Ectodermal cell (in vitro differentiated cells): ENCODE results near the gene CTXN3.

Source experiments
- H3K27ac ChIP-seq: 2 replicates; pipeline ENCODE4 v1.7.0; 2013; ENCODE audit warnings: mild to moderate bottlenecking, low read depth, low read length; ENCODE audit not compliant: insufficient read depth, poor library complexity, severe bottlenecking
- H3K27me3 ChIP-seq: 2 replicates; pipeline ENCODE4 v1.7.0; 2013; ENCODE audit warnings: mild to moderate bottlenecking, low read length; ENCODE audit not compliant: insufficient read depth, control insufficient read depth, poor library complexity, severe bottlenecking
- H3K36me3 ChIP-seq: one replicate; pipeline ENCODE4 v1.7.0; 2013; ENCODE audit warnings: low read length; ENCODE audit not compliant: control insufficient read depth, insufficient read depth
- H3K4me1 ChIP-seq: one replicate; pipeline ENCODE4 v1.7.0; 2013; ENCODE audit warnings: low read length; ENCODE audit not compliant: control insufficient read depth, insufficient read depth
- H3K4me3 ChIP-seq: 2 replicates; pipeline ENCODE4 v1.7.0; 2013; ENCODE audit warnings: low read depth, low read length, control low read depth; ENCODE audit not compliant: insufficient read depth
- H3K9me3 ChIP-seq: 2 replicates; pipeline ENCODE4 v1.7.0; 2013; ENCODE audit warnings: mild to moderate bottlenecking, low read length, moderate library complexity; ENCODE audit not compliant: control insufficient read depth
- WGBS, 2 experiments: methylation state at CpG; one replicate each; pipeline ENCODE4 v1.1.7; 2013; ENCODE audit warnings: missing lambda C conversion rate in 2 of 2; 5-methylcytosine and 5-hydroxymethylcytosine counted together

CTXN3 gene

GRCh38 chr5:127612441-127613141 is 36.3 kb upstream of the CTXN3 start:
- Histone ChIP-seq H3K27me3 (no peaks in the 10 kb centered on the region), H3K36me3 (no peaks in the 10 kb centered on the region), H3K27ac (no peak overlapping the region), H3K4me3 (no peak overlapping the region), H3K9me3 (no peaks in the 10 kb centered on the region), H3K4me1 (peaks cover 5% of the 10 kb centered on the region)
- 95 to 96% methylated on average over 4 of the region's 4 CpGs for WGBS, 2 experiments

DNA sequence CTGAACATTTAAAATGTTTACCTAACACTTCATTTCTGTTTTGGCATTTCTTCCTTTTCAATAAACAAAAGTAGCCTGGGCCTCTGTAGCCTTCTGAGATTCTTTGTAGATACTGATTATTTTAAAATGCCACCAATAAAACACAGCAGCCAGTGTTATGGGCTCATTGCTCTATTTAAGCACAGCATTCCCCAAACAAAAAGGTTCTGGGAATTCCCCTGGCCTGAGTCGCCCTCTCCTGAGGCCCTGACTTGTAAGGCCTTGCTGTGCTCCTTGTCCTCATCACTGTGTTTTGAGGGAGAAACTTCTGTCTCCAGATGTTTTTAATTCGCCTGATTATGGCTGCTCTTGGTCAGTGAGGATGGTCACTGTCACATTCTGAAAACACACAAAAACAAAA is 33.0 kb upstream of the CTXN3 start:
- Histone ChIP-seq H3K9me3 (no peaks in the 10 kb centered on the region), H3K27me3 (no peaks in the 10 kb centered on the region), H3K4me1 (peaks cover 5% of the 10 kb centered on the region), H3K36me3 (no peaks in the 10 kb centered on the region), H3K27ac (no peak overlapping the region), H3K4me3 (no peak overlapping the region)
- 62 to 74% methylated on average over 2 of the region's 2 CpGs for WGBS, 2 experiments

DNA sequence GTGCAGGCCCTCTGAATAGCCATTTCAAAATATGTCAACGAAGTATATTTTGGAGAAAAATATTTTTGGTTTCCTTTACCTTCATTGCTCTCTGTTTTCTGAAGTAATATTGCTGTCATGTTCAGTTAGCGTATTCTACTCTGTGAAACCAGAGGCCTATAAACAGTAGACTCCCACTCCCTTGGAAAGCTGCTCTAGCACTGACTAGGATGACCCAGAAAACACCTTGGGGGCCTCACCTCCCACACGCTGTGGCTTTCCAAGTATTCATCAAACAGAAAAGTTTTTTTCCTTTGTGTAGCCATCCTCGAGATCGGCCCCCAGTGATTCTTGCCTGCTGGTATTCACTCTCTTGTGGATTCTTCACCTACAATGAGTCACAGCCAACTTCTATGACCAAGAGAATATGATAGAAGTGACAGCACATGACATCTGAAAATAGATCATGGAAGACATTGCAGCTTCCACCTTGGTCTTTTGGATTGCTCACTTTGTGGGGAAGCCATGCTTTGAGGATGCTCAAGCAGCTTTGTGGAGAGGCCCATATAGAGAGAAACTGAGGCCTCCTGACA is 28.9 kb upstream of the CTXN3 start:
- no peaks in the 10 kb centered on the region for H3K27me3 ChIP-seq
- 88 to 95% methylated on average over 5 of the region's 5 CpGs for WGBS, 2 experiments
- H3K9me3 ChIP-seq = no peaks in the 10 kb centered on the region
- H3K4me1 ChIP-seq = peaks cover 5% of the 10 kb centered on the region
- no peak overlapping the region for H3K4me3 ChIP-seq
- no peak overlapping the region for H3K27ac ChIP-seq
- H3K36me3 ChIP-seq = no peaks in the 10 kb centered on the region

DNA sequence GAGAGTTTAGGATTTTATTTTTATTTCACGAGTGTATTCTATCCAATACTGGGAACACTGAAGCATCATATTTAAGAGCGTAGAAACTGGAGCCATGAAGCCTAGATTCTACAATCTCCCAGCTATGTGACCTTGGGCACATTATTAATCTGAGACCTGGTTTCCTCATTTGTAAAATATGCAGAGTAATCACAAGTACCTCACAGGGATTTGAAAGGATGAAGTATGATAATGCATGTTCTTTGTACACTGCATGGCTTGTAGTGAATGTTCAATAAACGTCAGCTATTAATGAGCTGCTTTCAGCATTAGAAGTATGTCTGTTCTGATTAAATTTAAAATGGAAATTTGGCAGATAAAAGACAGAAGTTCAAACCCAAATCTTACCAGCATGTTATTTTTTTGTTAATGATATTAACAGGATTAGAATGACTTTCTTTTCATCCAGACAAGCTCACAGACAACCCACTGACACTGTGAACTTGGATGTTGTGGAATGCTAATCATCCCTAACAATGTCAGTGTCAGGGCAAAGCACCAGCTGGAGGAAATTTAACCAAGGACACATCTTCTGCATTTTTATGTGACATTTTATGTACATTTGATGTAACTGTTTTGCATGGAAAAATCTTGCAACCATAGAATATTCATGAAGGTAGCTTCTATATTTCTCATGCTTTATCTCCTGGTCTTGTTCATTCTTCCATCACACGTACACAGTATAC is 27.1 kb upstream of the CTXN3 start:
- H3K27ac ChIP-seq = no peak overlapping the region
- peaks cover under 1% of the 10 kb centered on the region for H3K4me1 ChIP-seq
- no peaks in the 10 kb centered on the region for H3K9me3 ChIP-seq
- H3K27me3 ChIP-seq = no peaks in the 10 kb centered on the region
- H3K36me3 ChIP-seq = no peaks in the 10 kb centered on the region
- 89 to 92% methylated on average over 3 of the region's 4 CpGs for WGBS, 2 experiments
- no peak overlapping the region for H3K4me3 ChIP-seq

DNA sequence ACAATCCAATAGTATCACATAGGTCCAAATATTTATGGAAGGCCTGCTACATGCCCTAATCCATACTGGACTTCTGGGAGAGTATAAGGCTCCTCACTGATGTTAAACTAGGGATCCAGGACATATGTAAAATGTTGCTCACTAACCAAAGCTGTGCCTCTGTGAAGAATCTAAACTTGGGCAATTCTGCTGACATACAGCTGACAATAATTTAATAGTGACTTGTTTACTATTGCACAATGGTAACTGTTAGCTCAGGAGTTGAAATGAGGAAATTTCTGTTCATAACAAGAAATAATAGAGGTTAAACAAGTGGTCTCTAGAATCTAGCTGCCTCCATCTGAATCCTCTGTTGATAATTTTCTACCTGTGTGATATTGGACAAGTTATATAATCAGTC is 14.9 kb upstream of the CTXN3 start:
- H3K4me3 ChIP-seq = no peak overlapping the region
- H3K27ac ChIP-seq = no peak overlapping the region
- no peaks in the 10 kb centered on the region for H3K9me3 ChIP-seq
- no peaks in the 10 kb centered on the region for H3K27me3 ChIP-seq
- H3K36me3 ChIP-seq = no peaks in the 10 kb centered on the region
- H3K4me1 ChIP-seq = no peaks in the 10 kb centered on the region

DNA sequence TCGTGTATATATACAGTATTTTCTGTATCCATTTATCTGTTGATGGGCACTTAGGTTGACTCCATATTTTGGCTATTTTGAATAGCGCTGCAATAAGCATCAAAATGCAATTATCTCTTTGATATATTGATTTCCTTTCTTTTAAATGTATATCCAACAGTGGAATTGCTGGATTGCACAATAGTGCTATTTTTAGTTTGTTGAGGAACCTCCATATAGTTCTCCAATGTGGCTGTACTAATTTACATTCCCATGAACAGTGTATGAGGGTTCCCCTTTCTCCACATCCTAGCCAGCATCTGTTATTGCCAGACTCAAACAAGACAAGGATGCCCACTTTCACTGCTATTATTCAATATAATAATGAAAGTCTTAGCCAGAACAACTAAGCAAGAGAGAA is 9.1 kb upstream of the CTXN3 start:
- Histone ChIP-seq H3K4me3 (no peak overlapping the region), H3K27me3 (no peaks in the 10 kb centered on the region), H3K36me3 (no peaks in the 10 kb centered on the region), H3K27ac (no peak overlapping the region), H3K9me3 (no peaks in the 10 kb centered on the region), H3K4me1 (no peaks in the 10 kb centered on the region)
- WGBS, 2 experiments = 40% methylated on average over 1 of the region's 2 CpGs; no CpG with 5 or more reads in 1 of the 2 experiments

GRCh38 chr5:127642949-127643348 is 5.9 kb upstream of the CTXN3 start:
- Histone ChIP-seq H3K36me3 (no peaks in the 10 kb centered on the region), H3K27ac (no peak overlapping the region), H3K4me1 (no peaks in the 10 kb centered on the region), H3K4me3 (no peak overlapping the region), H3K9me3 (no peaks in the 10 kb centered on the region), H3K27me3 (no peaks in the 10 kb centered on the region)
- WGBS, 2 experiments = 100% methylated on average over 1 to 2 of the region's 2 CpGs

GRCh38 chr5:127643607-127644006 is 5.3 kb upstream of the CTXN3 start:
- Histone ChIP-seq H3K4me3 (no peak overlapping the region), H3K27me3 (no peaks in the 10 kb centered on the region), H3K27ac (no peak overlapping the region), H3K36me3 (no peaks in the 10 kb centered on the region), H3K4me1 (no peaks in the 10 kb centered on the region), H3K9me3 (no peaks in the 10 kb centered on the region)
- WGBS, 2 experiments = 91 to 100% methylated on average over 1 of the region's 1 CpG

DNA sequence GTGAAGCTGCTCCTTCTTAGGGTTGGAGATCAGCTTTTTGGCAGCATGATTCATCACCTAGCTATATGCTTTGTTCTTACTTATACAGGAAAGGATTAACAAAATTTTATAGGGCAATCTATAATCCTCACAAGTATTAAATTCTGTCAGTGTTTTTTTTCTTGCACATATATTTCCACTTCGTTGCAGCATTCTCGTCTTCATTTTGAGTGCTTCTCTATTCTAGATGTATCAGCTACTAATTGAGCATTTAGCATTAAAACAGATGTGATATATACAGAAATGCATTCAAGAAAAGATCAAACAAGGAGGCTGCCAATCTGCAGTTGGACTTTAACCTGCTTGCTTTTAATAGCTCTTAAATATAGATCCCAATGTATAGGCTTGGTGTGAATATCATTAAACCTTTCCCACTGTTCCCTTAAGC is 3.6 kb upstream of the CTXN3 start:
- no peaks in the 10 kb centered on the region for H3K9me3 ChIP-seq
- H3K27ac ChIP-seq = no peak overlapping the region
- WGBS, 2 experiments = 92% methylated on average over 2 of the region's 2 CpGs; no CpG with 5 or more reads in 1 of the 2 experiments
- H3K27me3 ChIP-seq = no peaks in the 10 kb centered on the region
- no peak overlapping the region for H3K4me3 ChIP-seq
- no peaks in the 10 kb centered on the region for H3K36me3 ChIP-seq
- peaks cover 14% of the 10 kb centered on the region for H3K4me1 ChIP-seq

DNA sequence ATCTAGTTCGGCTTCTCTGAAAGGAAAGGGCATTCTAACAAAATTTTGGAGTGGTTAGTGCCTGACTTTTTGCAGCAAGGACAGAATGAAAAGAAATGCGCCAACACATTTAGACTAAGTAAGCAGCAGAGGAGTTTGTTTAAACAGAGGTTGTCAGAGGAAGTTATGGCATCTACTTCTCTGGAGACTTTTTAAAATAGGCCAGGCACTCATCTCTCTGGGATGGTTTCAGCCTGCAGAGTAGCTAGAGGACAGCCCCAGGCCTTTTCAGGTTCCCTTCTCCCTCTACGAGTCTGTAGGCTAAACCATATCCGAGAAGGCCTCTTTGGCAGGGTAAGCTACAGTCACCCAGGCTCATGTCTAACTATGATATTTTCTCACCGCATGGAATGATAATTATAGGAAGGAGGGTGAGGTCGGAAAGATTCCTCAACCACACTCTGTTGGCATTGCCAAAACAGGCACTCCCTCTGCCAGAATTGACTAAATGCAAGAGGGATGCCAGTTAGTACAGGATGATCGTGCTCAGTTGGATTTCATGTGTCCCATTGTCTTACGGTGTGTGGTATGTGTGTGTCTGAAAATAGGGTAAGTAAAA is 1.4 kb upstream of the CTXN3 start:
- 95 to 96% methylated on average over 8 of the region's 8 CpGs for WGBS, 2 experiments
- H3K36me3 ChIP-seq = no peaks in the 10 kb centered on the region
- H3K9me3 ChIP-seq = no peaks in the 10 kb centered on the region
- H3K27ac ChIP-seq = no peak overlapping the region
- H3K27me3 ChIP-seq = no peaks in the 10 kb centered on the region
- H3K4me1 ChIP-seq = peaks cover 20% of the 10 kb centered on the region
- H3K4me3 ChIP-seq = no peak overlapping the region
